Uterus (tissue), 2 donors: ENCODE results near the gene SAMD5.

Experiments used
- POLR2A ChIP-seq, 2 donors: fragments of 450-650 bp; IDR thresholded peaks; one replicate each; pipeline ENCODE4 v1.6.1; 2016; ENCODE audit warnings: antibody characterized with exemption in 2 of 2, mild to moderate bottlenecking in 1 of 2, moderate library complexity in 1 of 2
- TF ChIP-seq, protein P1 (sequence below), 4 experiments: fragments of 200-600 bp in 2 of 4; fragments of 450-650 bp in 2 of 4; sonication (generic) in 2 of 4; IDR thresholded peaks; one replicate each; pipeline ENCODE4 v1.5.1; 2016 to 2019; ENCODE audit warnings: antibody characterized with exemption in 4 of 4, mild to moderate bottlenecking in 2 of 4, moderate library complexity in 1 of 4

DNA sequence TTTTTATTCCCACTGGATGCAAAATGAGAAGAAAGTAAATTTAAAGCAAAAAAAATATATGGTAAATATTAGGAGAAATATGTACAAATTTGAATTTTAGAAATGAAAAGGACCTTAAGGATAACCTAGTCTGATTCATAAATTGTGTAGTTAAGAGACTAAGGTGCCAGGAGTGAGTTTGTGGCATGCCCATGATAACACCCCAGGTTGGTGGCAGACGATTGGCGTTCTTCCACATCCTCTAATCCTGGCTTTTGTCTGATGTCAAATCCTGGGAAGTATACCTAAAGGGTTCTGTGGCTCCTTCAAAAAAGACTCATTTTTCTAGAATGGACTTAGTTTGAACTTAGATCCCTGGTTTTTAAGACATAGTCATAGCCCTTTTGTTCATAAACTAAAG lies 62.2 kb downstream of the SAMD5 start:
- TF ChIP-seq, protein P1, sequence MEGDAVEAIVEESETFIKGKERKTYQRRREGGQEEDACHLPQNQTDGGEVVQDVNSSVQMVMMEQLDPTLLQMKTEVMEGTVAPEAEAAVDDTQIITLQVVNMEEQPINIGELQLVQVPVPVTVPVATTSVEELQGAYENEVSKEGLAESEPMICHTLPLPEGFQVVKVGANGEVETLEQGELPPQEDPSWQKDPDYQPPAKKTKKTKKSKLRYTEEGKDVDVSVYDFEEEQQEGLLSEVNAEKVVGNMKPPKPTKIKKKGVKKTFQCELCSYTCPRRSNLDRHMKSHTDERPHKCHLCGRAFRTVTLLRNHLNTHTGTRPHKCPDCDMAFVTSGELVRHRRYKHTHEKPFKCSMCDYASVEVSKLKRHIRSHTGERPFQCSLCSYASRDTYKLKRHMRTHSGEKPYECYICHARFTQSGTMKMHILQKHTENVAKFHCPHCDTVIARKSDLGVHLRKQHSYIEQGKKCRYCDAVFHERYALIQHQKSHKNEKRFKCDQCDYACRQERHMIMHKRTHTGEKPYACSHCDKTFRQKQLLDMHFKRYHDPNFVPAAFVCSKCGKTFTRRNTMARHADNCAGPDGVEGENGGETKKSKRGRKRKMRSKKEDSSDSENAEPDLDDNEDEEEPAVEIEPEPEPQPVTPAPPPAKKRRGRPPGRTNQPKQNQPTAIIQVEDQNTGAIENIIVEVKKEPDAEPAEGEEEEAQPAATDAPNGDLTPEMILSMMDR (IDR thresholded peaks at IDR 0.05), result no peak
- TF ChIP-seq POLR2A (IDR thresholded peaks at IDR 0.05), result no peak
